GM06990 (cell line): ENCODE measurements around the gene ESRRA.

ENCODE experiments used
- DNase-seq: peaks from one replicate; pipeline ENCODE4 v3.0.0-alpha.2; 2011; ENCODE audit not compliant: insufficient read length; ENCODE audit errors: extremely low read depth
- H3K27me3 ChIP-seq: replicated peaks from 2 replicates; pipeline ENCODE4 v1.6.0; 2011; ENCODE audit warnings: low read length; ENCODE audit not compliant: control insufficient read depth, insufficient read depth
- H3K36me3 ChIP-seq: 2 replicates; pipeline ENCODE4 v1.5.1; 2011; ENCODE audit warnings: low read length; ENCODE audit not compliant: control insufficient read depth, insufficient read depth
- H3K4me3 ChIP-seq: replicated peaks from 2 replicates; pipeline ENCODE4 v1.5.1; 2011; ENCODE audit warnings: low read depth, mild to moderate bottlenecking, control low read depth, low read length
- TF ChIP-seq, protein P1 (sequence below): IDR thresholded peaks from 2 replicates; pipeline ENCODE4 v1.5.1; 2011; ENCODE audit warnings: low read length, control low read depth, mild to moderate bottlenecking, inconsistent platforms; ENCODE audit not compliant: insufficient read depth, poor library complexity, severe bottlenecking

ESRRA gene

DNA sequence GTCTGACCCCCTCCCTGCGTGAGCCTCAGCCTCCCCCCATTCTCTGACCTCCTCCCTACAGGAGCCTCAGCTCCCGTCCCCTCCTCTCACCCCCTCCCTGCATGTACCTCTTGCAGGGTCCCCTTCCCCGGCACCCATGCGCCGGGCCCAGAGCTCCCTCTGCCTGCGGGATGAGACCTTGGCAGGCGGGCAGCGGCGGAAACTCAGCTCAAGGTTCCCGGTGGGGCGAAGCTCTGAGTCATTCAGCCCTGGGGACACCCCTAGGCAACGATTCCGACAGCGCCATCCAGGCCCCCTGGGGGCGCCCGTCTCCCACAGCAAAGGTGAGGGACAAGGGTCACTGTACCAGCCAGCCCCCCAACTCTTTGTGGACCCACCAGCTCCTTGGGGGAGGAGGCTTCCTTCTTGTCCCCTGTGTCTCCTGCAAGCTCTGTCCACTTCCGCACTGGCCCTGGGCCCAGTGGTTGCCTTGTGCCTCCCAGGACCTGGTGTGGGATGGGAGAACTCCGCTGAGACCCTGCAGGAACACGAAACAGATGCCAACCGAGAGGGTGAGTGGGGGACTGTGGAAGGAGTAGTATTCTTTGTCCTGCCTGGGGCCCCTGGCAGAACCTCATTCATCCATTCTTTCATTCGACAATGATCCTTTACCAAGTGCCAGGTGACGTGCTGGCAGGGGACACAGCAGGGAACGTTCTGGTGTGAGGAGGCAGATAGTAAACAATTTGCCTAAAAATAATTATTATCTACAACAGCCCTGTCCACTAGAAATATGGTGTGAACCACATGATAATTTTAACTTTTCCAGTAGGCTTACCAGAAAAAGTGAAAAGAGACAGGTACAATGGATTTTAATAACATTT, 50.0 kb downstream of the ESRRA start:
- Histone ChIP-seq H3K4me3 (no peak overlapping the region), H3K27me3 (no peaks in the 10 kb centered on the region), H3K36me3 (peaks cover 20% of the 10 kb centered on the region)
- peak; percentile 64 for DNase-seq
- TF ChIP-seq, protein P1, sequence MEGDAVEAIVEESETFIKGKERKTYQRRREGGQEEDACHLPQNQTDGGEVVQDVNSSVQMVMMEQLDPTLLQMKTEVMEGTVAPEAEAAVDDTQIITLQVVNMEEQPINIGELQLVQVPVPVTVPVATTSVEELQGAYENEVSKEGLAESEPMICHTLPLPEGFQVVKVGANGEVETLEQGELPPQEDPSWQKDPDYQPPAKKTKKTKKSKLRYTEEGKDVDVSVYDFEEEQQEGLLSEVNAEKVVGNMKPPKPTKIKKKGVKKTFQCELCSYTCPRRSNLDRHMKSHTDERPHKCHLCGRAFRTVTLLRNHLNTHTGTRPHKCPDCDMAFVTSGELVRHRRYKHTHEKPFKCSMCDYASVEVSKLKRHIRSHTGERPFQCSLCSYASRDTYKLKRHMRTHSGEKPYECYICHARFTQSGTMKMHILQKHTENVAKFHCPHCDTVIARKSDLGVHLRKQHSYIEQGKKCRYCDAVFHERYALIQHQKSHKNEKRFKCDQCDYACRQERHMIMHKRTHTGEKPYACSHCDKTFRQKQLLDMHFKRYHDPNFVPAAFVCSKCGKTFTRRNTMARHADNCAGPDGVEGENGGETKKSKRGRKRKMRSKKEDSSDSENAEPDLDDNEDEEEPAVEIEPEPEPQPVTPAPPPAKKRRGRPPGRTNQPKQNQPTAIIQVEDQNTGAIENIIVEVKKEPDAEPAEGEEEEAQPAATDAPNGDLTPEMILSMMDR: peak; percentile 64

DNA sequence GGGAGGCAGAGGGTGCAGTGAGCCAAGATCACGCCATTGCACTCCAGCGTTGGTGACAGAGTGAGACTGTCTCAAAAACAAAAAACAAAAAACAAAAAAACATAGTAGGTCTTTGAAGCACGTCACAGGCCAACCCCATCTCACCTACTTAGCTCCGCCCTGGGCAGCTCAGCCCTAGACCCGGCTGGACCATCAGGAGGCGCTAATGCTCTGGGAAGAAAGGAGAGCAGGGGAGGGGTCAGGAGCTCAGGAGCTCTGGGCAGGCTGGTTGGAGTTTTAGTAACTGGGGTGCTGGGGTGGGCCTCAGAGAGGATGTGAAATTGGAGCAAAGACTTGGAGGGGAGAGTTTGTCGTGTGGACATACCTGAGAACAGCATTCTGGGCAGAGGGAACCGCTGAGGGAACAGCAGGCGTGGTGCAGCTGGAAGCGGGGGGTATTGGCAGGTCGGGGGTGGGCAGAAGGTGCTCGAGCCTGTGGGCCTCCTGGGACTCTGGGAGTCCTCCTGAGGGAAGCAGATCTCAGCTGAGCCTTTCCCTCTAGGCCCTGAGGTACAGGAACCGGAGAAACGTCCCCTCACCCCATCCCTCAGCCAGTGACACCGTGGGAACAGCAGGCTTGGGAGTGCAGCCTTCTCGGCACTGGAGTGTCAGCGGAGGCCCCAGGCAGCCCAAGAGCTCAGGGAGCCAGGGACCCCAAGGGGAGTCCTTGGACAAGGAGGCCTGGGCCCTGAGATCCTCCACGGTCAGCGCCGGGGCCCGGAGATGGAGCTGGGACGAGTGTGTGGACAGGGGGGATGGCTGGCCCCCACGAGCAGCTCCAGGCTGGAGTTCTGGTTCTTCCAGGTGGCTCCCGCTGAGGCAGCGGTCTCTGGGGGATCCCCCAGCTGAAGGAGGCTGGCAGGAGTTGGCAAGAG, 51.4 kb downstream of the ESRRA start:
- H3K4me3 ChIP-seq: no peak overlapping the region
- TF ChIP-seq, protein P1: peak; percentile 37
- peaks cover 27% of the 10 kb centered on the region for H3K36me3 ChIP-seq
- DNase-seq: no peak
- H3K27me3 ChIP-seq: no peaks in the 10 kb centered on the region

DNA sequence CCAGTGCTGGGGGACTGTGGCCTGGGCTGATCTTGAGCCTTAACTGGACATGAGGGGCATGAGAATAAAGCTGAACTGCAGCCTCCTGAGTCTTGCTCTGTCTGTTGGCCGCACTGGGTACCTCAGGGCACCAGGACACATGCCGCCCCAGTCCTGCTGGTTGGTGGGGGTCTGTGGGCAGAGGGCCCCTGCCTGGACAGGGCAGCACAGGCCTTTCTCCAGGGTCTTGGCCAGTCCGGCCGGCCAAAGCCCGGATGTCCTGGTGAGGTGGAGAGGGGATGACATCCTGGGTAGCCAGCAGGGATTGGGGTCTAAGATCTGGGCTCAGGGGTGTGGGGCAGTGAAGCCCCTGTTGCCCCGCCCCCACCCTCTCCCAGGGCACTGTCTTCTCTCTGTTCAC, 52.1 kb downstream of the ESRRA start:
- peaks cover 23% of the 10 kb centered on the region for H3K36me3 ChIP-seq
- no peak overlapping the region for H3K4me3 ChIP-seq
- H3K27me3 ChIP-seq: no peaks in the 10 kb centered on the region
- TF ChIP-seq, protein P1: no peak
- no peak for DNase-seq

DNA sequence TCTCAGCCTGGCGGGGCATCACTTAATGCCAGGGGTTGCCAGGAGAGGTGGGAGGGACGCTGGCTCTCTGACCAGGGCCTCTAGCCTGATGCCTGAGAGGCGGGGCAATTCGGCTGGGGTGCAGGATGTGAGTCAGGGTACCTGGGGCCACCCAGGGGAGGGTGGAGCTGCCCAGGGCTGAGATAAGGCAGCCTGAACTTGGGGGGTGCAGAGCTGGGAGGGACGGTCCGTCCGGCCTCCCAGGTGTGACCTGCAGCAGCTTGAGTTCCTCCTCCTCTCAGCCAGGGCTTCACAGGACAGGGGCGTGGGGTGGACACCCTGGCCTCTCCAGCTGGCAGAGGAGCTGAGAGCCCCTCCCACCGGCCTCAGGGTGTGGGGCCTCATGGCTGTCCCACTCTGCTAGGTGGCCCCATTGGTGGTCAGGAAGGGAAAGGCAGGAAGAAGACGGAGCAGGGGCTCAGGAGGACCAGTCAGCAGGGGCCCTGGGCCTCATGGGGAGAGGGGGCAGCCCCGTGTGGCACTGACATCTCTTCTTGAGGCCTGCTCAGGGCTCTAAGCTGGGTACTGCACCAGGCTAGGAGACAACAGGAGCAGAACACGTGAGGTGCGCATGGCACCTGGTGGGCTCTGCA, 52.7 kb downstream of the ESRRA start:
- DNase-seq: no peak
- Histone ChIP-seq H3K4me3 (no peak overlapping the region), H3K36me3 (peaks cover 21% of the 10 kb centered on the region), H3K27me3 (no peaks in the 10 kb centered on the region)
- TF ChIP-seq, protein P1: no peak

DNA sequence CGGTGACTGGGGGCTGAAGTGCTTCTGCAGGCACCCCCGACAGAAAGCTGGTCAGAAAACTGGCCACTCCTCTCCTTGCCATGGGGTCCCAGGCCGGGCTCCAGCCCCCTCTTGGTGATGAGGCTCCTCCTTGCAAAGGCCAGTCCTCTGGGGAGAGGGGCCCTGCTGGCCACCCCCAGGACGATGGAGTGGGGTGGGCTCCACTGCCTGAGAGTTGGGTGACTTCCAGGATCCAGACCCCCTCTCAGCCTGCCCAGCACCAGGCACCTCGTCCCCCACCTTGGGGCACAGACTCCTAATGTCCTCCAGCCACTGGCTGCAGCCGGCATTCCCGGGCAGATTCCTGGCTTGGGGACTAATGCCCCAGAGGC, 53.2 kb downstream of the ESRRA start:
- peaks cover 18% of the 10 kb centered on the region for H3K36me3 ChIP-seq

More for the DNA sequence above, 53.2 kb downstream of the ESRRA start:
- TF ChIP-seq, protein P1: no peak
- Histone ChIP-seq H3K27me3 (no peaks in the 10 kb centered on the region), H3K4me3 (peak overlapping the region; percentile 63)
- no peak for DNase-seq
